Right kidney (tissue), 1 donor: ENCODE data around the gene NBEA.

Source experiments
- DNase-seq: peaks from one replicate; pipeline ENCODE4 v3.0.0-alpha.2; 2016

Gene NBEA

DNA sequence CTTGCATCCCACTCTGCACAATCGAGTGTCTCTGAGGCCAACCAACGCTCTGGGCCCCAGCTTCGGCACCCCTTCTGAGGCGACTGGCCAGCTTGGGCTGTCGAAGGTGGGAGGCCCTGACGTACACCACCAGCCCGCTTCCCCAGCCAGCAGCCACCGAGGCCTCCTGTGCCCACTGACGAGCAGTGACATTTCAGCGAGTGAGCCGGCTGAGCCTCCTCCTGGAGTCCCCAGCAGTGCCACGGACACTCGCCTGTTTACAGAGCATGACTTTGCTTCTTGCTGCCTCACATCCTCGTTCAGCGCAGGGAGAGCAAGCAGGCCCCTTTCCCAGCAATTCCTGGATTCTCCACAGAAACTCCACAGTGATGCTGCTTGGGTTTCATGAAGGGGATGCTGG is 774.7 kb downstream of the NBEA start:
- no peak for DNase-seq

DNA sequence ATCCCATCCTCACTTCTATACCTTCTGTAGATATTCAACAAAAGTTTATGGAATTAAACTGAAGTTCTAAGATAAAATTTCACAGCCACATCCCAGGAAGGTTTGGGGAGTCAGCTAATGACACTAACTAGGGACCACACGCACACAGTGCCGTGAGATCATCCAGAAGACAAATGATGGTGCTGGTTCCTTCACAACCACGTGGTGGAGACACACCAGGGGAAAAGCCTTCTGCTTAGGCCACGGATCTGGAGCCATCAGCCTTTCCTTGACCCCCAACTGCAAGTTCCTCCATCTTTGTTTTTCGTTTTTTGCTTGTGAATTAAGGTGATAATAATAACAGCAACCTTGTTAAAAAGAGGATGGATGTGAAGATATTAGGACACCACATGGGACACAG is 776.0 kb downstream of the NBEA start:
- DNase-seq, result no peak

DNA sequence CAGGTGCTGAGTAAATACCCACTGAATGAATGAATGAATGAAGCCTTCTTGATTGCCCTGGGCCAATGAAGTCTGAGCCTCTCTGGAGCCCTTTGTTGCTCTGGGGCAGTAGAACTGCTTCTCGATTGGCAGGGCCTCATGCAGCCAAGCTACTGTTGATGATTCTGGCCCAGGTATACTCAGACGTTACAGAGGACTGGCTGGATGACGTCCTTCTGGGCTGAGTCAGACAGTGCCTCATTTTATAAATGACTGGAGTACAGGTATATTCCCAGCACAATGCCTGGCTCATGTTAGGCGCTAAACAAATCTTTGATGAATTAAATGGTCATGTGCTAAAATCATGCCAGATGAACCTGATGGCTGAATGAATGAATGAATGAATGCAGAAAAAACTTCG is 778.2 kb downstream of the NBEA start:
- DNase-seq, result no peak

DNA sequence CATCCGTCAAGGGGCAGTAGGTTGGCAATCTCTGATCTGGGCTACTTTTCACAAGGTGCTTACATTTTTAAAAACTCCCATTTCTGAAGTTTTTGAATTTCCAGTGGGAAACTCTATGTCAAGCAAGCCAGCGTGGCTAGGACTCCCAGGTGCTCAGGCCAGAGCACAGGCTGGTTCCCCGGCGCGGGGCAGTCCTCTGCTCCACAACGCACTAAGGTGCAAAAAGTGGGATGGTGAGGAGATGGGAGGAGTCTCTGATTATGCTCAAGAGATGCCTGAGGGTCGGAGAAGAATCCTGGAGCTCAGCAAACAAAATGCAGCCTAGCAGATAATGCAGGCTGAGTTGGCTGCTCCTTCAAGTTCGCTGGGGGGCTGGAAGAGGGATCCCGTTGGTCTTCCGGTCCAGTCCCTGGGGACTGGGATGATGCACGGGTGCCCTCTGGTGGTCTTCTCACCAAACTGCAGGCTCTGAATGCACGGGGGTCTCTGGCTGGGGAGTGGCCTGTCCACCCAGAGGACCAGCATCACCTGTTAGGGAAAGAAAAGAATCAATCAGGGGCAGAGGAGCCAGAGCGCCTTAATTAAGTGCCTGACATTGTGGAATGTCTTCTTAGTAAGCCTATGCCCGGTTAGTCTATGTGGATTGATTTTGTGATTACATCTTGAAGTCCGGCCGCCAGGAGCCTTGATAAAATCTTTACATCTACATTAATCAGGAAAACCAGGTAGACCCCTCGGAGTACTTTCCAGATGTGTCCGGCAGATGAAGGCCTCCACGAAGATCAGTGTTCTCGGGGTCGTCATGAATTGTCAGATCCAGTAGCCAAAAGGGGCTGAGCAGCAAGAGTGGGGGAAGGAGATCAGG is 778.9 kb downstream of the NBEA start:
- peak; percentile 67 for DNase-seq
